ENCODE results near the gene ADAMTS16. TPM values are rescaled to one million over a fixed set of nuclear protein-coding genes. Genes with fewer than 3 reads are reported as not detected.

Gene ADAMTS16
- total and polyA plus RNA-seq, 11 donors = 0.05 to 4.7 (median 0.16) TPM; not detected in 8

GRCh38 chr5:5364932-5365331 lies 224.8 kb downstream of the ADAMTS16 start:
- Histone ChIP-seq H3K4me1 (peaks cover 0 to 6% (median 0%) of the 10 kb centered on the region in 12 donors), H3K9me3 (no peaks in the 10 kb centered on the region), H3K36me3 (no peaks in the 10 kb centered on the region), H3K27ac (no peak overlapping the region), H3K4me3 (no peak overlapping the region), H3K27me3 (no peaks in the 10 kb centered on the region)
- intact Hi-C loops (cut with DNase I) = no loop called here
- TF ChIP-seq POLR2A (IDR thresholded peaks at IDR 0.05) = no peak
- no peak for TF ChIP-seq CTCF (IDR thresholded peaks at IDR 0.05)
- DNase-seq (no peak), ATAC-seq (no peak)
- WGBS, 4 donors = 82 to 92% (median 88%) methylated on average over 7 of the region's 7 CpGs

GRCh38 chr5:5367739-5368138 lies 227.6 kb downstream of the ADAMTS16 start:
- WGBS, 4 donors = 89 to 100% (median 96%) methylated on average over 1 of the region's 1 CpG
- H3K27ac ChIP-seq = no peak overlapping the region
- ATAC-seq (no peak), DNase-seq (no peak)
- intact Hi-C loops (cut with DNase I) = no loop called here
- no peaks in the 10 kb centered on the region for H3K36me3 ChIP-seq
- H3K9me3 ChIP-seq = no peaks in the 10 kb centered on the region
- H3K27me3 ChIP-seq = no peaks in the 10 kb centered on the region
- TF ChIP-seq CTCF (IDR thresholded peaks at IDR 0.05) (no peak), POLR2A (IDR thresholded peaks at IDR 0.05) (no peak)
- no peak overlapping the region for H3K4me3 ChIP-seq
- peaks cover 0 to 6% (median 0%) of the 10 kb centered on the region in 12 donors for H3K4me1 ChIP-seq

- H3K27me3 ChIP-seq = no peaks in the 10 kb centered on the region
- H3K9me3 ChIP-seq = no peaks in the 10 kb centered on the region
- TF ChIP-seq POLR2A (IDR thresholded peaks at IDR 0.05) = no peak
- no peak for TF ChIP-seq CTCF (IDR thresholded peaks at IDR 0.05)
- intact Hi-C loops (cut with DNase I) = no loop called here
- DNase-seq (no peak), ATAC-seq (no peak)
- no peaks in the 10 kb centered on the region for H3K36me3 ChIP-seq
- H3K27ac ChIP-seq = no peak overlapping the region
- H3K4me1 ChIP-seq = peaks cover 0 to 6% (median 0%) of the 10 kb centered on the region in 12 donors
- H3K4me3 ChIP-seq = no peak overlapping the region
- WGBS, 4 donors = 49 to 72% (median 65%) methylated on average over 4 of the region's 4 CpGs
These were observed 229.0 kb downstream of the ADAMTS16 start for GRCh38 chr5:5369051-5369605.
